ENCODE measurements around the gene MIS18A.
"Not testable (repeated sequence)": the region's sequence is repeated elsewhere in the genome, so short reads cannot be mapped to it uniquely, and the experiment has no call there.

MIS18A gene

GRCh38 chr21:32278518-32279376 lies at the start of gene MIS18A:
Gene MIS18A (minus strand): TSS chr21:32279049. CDS start chr21:32279014, 35 bp downstream.
- DNase-seq (ENCODE audit: low read depth): peak; percentile 92

GRCh38 chr21:32328595-32328994 lies 49.7 kb upstream of the MIS18A start:
- DNase-seq (ENCODE audit: low read depth): no peak

- DNase-seq (ENCODE audit: low read depth): no peak
Measured at GRCh38 chr21:32325706-32326105, 46.9 kb upstream of the MIS18A start.

GRCh38 chr21:32322676-32323075 lies 43.8 kb upstream of the MIS18A start:
- no peak for DNase-seq (ENCODE audit: low read depth)

GRCh38 chr21:32322103-32322502 lies 43.3 kb upstream of the MIS18A start:
- no peak for DNase-seq (ENCODE audit: low read depth)

- DNase-seq (ENCODE audit: low read depth): no peak
Measured at GRCh38 chr21:32321480-32321879, 42.6 kb upstream of the MIS18A start.

GRCh38 chr21:32320726-32321125 lies 41.9 kb upstream of the MIS18A start:
- DNase-seq (ENCODE audit: low read depth): no peak

GRCh38 chr21:32320059-32320458 lies 41.2 kb upstream of the MIS18A start:
- no peak for DNase-seq (ENCODE audit: low read depth)

- no peak for DNase-seq (ENCODE audit: low read depth)
Measured at GRCh38 chr21:32319012-32319411, 40.2 kb upstream of the MIS18A start.

GRCh38 chr21:32317726-32318125 lies 38.9 kb upstream of the MIS18A start:
- no peak for DNase-seq (ENCODE audit: low read depth)

GRCh38 chr21:32316361-32317215 lies 37.7 kb upstream of the MIS18A start:
- DNase-seq (ENCODE audit: low read depth): no peak

- DNase-seq (ENCODE audit: low read depth): no peak
Measured at GRCh38 chr21:32315511-32316281, 36.8 kb upstream of the MIS18A start.

GRCh38 chr21:32314806-32315205 lies 36.0 kb upstream of the MIS18A start:
- DNase-seq (ENCODE audit: low read depth): no peak

GRCh38 chr21:32312976-32313375 lies 34.1 kb upstream of the MIS18A start:
- DNase-seq (ENCODE audit: low read depth): no peak

- no peak for DNase-seq (ENCODE audit: low read depth)
Measured at GRCh38 chr21:32312326-32312725, 33.5 kb upstream of the MIS18A start.

- DNase-seq (ENCODE audit: low read depth): no peak
Measured at GRCh38 chr21:32311621-32312020, 32.8 kb upstream of the MIS18A start.

- DNase-seq (ENCODE audit: low read depth): not testable (repeated sequence)
Measured at GRCh38 chr21:32310976-32311375, 32.1 kb upstream of the MIS18A start.

- no peak for DNase-seq (ENCODE audit: low read depth)
Measured at GRCh38 chr21:32309906-32310460, 31.1 kb upstream of the MIS18A start.

- DNase-seq (ENCODE audit: low read depth): no peak
Measured at GRCh38 chr21:32308696-32309095, 29.8 kb upstream of the MIS18A start.

GRCh38 chr21:32307706-32308105 lies 28.9 kb upstream of the MIS18A start:
- no peak for DNase-seq (ENCODE audit: low read depth)

- no peak for DNase-seq (ENCODE audit: low read depth)
Measured at GRCh38 chr21:32306021-32306780, 27.4 kb upstream of the MIS18A start.
